Stimulated activated CD4-positive, alpha-beta T cell treated with anti-CD3 and anti-CD28 coated beads, Interleukin-1b, Interleukin-23, amount 100 ng/mL, for 4 hours (primary cell): Measurements from ENCODE around the gene GRB2.
A peak's percentile ranks its signal among the peaks of the same experiment; 100 is the strongest.

ENCODE experiments used
- DNase-seq, 2 donors: peaks; one replicate each; pipeline ENCODE4 v3.0.0-alpha.2; 2020; ENCODE audit warnings: low read depth in 2 of 2

The GRB2 gene

GRCh38 chr17:75414488-75414887 is 9.0 kb upstream of the GRB2 start:
- DNase-seq = no peak

- peak; percentile 47 to 66 for DNase-seq
These were observed 7.2 kb upstream of the GRB2 start for GRCh38 chr17:75412455-75413317.

GRCh38 chr17:75411328-75412067 is 6.0 kb upstream of the GRB2 start:
- DNase-seq = no peak

DNA sequence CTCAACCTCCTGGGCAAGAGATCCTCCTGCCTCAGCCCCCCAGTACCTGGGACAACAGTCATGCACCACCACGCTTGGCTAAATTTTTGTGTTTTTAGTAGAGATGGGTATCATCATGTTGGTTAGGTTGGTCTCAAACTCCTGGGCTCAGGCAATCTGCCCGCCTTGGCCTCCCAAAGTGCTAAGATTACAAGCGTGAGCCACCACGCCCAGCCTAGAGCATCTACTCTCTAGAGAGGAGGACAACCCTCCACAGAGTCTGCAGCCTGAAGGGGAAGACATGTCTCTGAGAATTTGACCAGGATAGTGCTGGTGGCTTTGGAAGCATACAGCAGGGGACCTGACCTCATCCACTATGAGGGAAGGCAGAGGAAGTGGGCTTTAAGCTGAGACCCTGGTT is 4.7 kb upstream of the GRB2 start:
- DNase-seq = no peak

GRCh38 chr17:75407655-75408352 is 2.3 kb upstream of the GRB2 start:
- no peak for DNase-seq

GRCh38 chr17:75406222-75406615 is 741 bp upstream of the GRB2 start:
- DNase-seq = no peak

- peak in 1 of 2 donors; percentile 43 for DNase-seq
These were observed 630 bp downstream of the GRB2 start for GRCh38 chr17:75404731-75405364.

GRCh38 chr17:75404223-75404730 is 1.2 kb downstream of the GRB2 start:
- peak in 1 of 2 donors; percentile 17 for DNase-seq

DNA sequence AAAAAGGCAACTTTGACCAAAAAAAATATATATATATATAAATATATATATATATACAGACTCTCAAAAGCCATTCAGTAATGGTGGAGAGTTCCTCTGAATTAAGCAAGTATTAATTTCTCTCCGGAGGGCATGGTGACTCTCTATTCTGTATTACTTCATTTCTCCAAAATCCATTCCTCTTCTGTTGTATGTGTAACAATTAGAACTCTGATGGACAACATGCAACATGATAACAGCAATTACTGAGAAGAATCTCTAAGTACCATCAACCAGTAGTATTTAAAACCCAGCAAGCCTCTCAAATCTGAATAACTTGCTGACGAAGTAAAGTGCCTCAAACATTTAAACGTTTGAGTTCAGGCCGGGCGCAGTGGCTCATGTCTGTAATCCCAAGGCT is 2.3 kb downstream of the GRB2 start:
- DNase-seq = no peak

DNA sequence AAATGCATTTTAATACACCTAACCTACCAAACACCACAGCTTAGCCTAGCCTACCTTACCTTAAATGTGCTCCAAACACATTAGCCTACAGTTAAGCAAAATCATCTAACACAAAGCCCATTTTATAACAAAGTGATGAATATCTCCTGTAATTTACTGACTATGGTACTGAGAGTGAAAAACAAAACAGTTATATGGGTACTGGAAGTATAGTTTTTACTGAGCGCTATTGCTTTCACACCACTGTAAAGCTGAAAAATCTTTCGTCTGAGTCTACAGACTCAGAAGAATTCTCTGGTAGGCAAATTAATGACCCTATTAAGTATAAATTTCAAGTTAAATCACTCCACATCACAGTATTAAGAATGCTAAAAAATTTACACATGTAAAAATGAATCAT is 3.5 kb downstream of the GRB2 start:
- DNase-seq = no peak

- DNase-seq = no peak
These were observed 5.0 kb downstream of the GRB2 start for GRCh38 chr17:75400326-75400939.

DNA sequence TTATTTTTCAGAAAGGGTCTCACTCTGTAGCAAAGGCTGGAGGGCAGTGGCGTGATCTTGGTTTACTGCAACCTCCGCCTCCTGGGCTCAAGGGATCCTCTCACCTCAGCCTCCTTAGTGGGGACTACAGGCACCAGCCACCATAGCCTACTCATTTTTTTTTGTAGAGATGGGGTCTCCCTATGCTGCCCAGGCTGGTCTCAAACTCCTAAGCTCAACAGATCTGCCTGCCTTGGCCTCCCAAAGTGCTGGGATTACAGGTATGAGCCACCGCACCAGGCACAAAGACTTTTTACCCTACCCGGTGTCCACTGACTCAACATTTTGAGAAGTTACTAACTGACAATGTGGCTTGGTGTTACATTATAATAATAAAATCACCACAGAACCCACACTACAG is 7.2 kb downstream of the GRB2 start:
- no peak for DNase-seq

- DNase-seq = no peak
These were observed 8.3 kb downstream of the GRB2 start for GRCh38 chr17:75397217-75397616.

GRCh38 chr17:75396796-75397195 is 8.7 kb downstream of the GRB2 start:
- no peak for DNase-seq

DNA sequence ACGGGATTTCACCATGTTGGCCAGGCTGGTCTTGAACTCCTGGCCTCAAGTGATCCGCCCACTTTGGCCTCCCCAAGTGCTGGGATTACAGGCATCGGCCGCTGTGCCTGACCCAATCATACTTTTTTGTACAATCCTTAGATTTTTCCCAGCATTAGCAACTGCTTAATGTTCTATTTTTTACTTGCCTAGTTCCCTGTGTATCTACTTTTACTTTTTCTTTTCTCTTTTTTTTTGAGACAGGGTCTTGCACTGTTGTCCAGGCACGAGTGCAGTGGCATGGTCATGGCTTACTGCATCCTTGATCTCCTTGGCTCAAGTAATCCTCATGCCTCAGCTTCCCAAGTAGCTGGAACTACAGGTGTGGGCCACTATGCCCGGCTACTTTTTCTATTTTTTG is 9.5 kb downstream of the GRB2 start:
- DNase-seq = no peak

DNA sequence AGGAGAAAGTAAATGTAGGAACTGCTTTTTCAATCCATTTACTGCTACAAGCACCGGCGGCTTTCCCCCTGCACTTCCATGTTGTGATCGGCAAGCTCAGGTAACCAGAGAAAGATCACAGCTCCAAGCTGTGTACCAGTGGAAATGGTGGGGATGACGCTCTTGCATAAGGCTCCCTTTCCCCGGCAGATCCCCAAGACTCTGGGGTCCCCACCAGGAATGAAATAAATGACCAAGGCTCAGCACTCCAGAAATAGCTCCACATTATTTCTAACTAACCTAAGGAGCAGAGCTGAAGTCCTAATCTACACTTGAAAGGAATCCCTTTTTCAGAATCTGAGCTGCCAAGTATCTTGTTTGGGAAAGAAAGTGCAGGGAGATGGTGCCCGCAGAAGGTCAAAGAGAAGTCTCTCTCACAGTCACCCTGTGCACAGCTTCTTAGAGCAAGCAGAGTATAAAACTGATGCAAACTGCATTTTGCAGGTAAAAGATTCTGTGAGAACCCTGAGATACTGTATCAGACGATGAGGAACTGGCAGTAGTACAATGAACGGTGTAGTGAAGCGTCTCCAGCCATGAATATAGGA is 11.1 kb downstream of the GRB2 start:
- DNase-seq = no peak

- peak; percentile 55 to 64 for DNase-seq
These were observed 11.8 kb downstream of the GRB2 start for GRCh38 chr17:75393523-75394331.

DNA sequence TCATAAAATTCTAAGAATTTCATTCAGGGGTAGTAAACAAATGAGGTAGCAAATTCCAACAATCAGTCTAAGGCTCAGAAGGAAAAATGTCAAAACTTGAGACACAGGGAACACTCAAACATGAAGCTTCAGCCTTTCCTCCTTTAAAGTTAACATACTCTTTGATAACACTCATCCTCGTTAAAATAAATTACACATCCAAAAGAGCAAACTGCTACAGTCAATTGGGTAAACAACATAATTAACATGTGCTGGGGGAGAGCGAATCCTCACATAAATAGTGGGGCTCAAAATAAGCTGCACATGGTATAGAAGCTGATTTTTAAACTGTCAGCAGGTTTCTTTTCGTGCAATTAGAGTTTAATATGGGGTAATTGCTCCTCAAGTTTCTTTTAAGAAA is 12.9 kb downstream of the GRB2 start:
- no peak for DNase-seq

DNA sequence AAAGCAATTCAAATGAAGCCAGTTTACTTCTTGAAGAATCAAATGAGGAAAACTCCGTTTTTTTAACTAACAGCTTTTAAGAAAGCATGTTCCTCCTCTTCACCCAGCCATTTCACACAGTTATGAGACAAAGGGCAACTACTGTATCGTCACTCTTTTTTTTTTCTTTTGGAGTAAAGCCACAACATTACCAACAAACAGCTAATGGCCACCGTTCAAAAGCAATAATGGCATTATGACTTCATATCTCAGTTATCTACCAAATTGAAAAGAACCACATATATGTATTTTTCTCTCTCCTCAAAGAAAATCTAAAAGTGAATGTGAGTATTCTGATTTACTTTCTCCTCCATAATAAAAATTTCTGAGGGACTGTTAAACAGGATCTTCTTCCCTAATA is 14.5 kb downstream of the GRB2 start:
- no peak for DNase-seq

GRCh38 chr17:75388476-75389030 is 16.9 kb downstream of the GRB2 start:
- no peak for DNase-seq
